DMS153 treated with DMSO at 0.1 percent for 48 hours (cell line): ENCODE results near the gene TRAF3.
"Not testable (repeated sequence)": the region's sequence is repeated elsewhere in the genome, so short reads cannot be mapped to it uniquely, and the experiment has no call there.

Source experiments
- DNase-seq: peaks from one replicate; lab custom pipeline; 2025; ENCODE audit not compliant: unreplicated experiment; lab: John Stamatoyannopoulos, UW

The TRAF3 gene

DNA sequence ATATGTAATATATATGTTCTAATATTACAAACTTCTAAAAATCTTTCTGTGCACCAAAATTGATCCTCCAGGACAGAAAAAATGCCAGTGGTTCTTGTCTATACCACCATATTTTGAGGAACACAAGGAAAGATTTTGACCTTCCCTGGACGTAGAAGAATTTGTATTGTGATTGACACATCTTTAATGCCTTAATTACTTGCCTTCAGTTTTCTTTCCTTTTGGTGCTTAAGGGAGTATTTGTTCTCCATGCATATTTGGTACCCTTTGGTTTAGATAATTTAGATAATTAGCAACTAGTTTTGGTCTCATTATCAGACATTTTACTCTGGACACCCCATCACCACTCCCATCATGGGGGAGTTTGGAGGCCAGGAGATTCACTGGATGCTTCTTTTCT is 27.6 kb downstream of the TRAF3 start:
- DNase-seq: no peak

DNA sequence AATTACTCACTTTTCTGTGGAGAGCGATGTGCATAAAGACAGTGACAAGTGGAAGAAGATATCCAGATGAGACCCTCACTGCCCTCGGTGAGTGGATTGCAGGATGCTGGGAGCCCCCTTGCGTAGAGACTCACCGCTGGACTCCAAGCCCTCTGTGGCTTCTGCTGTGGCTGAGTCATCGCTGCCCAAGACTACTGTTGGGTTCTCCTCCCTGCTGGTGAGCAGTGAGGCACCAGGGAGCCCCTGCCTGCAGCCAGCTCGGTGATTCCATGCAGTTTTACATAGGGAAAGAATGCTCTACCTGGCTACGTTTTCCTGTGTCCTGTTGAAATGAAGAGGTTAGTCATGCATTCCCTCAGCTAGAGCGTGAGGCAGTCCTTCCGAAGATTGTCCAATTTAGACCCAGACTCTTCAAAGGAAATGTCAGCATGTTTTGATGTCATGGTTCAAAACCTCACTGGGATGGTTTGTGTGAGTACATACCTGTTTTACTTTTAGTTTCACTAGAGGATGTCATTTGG is 28.2 kb downstream of the TRAF3 start:
- no peak for DNase-seq

DNA sequence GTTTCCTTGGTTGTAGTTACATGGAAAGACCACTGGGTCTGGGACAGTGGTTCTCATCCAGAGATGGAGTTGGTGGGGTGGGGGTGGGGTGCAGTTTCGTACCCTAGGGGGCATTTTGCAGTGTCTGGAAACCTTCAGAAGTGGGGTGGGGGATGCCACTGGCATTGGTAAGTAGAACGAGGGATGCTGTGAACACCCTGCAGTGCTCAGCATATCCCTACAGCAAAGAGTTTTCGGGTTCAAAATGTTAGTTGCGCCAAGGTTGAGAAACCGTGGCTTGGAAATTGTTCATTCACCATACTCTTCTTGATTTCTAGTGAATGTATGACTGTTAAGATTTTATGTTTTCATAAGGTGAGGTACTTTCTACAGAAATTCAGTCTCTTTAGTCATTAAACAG is 28.7 kb downstream of the TRAF3 start:
- no peak for DNase-seq

DNA sequence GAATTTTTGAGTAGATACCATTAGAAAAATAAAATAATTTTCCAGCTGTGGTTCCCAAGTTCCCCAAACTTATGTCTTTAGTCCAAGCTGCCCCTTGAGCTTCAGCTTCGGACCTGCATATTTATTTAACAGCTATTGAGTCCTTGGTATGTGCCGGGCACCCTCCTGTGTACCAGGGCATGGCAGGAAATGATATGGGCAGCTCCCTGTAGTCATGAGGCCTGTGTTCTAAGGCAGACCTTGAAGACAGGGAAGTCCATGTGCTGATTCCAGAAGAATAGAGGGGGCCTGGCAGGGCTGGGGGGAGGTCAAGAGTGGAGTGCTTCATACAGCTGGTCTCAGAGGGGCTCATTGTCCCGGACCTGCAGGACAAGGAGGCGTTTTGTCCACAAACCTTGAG is 29.2 kb downstream of the TRAF3 start:
- DNase-seq: no peak

DNA sequence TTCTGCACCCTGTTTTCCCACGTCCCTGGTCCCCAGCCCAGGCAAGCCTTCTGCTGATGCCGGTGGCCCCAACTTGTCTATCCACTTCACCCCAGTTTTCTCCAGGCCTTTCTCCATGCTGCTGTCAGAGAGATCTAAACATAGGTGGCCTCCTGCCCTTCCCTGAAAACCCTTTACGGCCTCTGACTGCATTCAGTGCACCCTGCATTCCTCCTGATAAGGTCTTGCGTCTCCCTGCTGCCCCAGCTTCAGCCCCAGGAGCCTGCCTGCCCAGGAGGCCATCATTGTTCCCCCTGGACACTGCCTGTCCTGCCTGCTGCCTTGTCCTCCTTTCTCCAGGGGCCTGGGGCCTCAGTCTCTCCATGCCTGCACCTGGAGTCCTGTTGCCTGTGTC is 29.8 kb downstream of the TRAF3 start:
- no peak for DNase-seq

DNA sequence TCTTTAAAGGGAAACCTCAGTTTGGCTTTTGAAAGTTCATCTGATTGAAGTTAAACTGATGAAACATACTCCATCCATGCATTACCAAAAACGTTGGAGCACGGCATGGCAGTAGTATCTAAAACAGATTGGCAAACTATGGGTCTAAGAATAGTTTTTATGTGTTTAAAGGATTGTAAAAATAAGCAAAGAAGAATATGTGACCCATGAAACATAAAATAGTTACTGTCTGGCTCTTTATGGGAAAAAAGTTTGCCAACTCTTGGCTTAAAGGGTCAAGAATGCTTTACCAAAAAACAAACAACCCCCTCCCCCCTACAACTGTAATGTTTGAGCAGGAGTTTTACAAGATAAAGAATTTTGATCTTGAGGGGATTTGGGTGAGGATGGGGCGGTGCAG is 32.6 kb downstream of the TRAF3 start:
- no peak for DNase-seq

DNA sequence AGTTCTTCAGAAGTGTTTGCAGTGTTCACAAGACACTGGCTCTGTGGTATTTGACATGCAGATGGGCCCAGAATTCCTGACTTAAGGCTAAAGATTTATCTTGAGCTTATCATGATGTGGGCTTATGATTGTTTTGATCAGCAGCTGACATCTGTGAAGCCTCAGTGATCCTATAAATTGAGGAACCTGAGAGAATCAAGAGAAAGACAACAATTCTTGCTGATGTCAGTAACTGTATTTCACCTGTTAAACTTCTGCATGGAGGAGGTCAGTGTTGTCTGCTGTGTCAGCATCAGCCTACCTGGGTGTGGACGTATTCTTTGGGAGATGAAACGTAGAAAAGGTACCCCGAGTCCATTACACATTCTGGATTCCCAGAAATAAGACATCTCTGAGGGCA is 33.3 kb downstream of the TRAF3 start:
- DNase-seq: no peak

DNA sequence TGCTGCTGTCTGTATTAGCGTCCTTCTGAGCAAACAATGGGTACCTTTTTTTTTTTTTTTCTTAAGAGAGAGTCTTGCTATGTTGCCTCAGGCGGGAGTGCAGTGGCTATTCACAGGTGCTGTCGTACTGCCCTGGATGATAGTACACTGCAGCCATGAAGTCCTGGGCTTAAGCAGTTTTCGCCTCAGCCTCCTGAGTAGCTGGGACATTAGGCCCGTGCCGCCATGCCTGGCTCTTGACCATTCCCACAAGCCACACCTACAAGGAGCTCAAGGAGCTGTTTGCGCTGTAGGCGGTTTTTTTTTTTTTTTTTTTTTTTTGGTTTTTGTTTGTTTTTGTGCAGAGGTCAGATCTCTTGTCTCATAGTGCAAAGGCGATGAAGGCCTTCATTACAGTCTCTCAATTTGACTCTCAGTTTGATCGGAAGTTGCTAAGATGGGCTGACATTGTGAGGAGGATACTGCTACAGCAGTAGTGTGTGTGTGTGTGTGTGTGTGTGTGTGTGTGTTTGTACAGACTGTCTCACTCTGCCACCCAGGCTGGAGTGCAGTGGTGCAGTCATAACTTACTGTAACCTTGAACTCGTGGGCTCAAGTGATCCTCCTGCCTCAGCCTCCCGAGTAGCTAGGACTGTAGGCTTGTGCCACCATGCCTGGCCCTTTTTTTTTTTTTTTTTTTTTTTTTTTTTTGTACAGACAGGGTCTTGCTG is 34.2 kb downstream of the TRAF3 start:
- DNase-seq: no peak

DNA sequence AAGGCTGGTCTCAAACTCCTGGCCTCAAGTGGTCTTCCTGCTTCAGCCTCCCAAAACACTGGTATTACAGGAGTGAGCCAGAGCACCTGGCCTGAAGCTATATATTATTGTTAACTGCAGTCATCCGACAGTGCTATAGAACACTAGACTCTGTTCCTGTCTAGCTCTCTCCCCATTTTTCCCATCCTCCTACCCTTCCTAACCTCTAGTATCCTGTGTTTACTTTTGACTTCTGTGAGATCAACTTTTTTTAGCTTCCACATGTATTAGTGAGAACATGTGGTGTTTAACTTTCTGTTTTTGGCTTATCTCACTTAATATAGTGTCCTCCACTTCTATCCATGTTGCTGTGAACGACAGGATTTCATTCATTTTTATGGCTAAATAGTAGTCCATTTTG is 34.7 kb downstream of the TRAF3 start:
- no peak for DNase-seq

DNA sequence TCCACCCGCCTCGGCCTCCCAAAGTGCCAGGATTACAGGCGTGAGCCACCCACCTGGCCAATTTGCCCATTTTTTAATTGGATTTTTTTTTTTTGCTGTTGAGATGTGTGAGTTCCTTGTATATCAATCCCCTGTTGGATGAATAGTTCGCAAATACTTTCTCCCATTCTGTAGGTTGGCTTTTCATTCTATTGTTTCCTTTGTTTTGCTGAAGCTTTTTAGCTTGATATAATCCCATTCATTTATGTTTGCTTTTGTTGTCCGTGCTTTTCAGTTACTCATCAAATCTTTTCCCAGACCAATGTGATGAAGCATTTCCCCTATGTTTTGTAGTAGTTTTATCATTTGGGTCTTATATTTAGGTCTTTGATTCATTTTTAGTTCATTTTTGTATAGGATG is 36.4 kb downstream of the TRAF3 start:
- no peak for DNase-seq

DNA sequence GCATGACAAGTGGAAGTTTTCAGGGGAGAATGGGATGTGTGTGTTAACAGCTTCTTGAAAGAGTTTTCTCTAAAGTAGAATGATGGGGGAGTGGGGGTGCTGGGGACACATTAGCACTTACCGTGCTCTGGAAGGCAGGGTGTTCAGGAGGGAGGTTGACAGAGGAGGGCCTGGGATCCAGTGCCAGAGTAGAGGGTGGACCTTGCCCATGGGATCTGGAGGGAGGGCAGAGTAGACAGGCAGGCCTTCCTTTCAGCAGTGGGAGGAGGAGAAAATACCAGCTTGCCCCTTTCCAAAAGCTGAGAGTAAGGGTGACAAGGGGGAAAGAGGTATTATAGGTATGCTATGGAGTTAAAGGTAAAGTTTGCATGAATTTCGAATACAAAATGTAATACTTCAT is 40.1 kb downstream of the TRAF3 start:
- DNase-seq: no peak

DNA sequence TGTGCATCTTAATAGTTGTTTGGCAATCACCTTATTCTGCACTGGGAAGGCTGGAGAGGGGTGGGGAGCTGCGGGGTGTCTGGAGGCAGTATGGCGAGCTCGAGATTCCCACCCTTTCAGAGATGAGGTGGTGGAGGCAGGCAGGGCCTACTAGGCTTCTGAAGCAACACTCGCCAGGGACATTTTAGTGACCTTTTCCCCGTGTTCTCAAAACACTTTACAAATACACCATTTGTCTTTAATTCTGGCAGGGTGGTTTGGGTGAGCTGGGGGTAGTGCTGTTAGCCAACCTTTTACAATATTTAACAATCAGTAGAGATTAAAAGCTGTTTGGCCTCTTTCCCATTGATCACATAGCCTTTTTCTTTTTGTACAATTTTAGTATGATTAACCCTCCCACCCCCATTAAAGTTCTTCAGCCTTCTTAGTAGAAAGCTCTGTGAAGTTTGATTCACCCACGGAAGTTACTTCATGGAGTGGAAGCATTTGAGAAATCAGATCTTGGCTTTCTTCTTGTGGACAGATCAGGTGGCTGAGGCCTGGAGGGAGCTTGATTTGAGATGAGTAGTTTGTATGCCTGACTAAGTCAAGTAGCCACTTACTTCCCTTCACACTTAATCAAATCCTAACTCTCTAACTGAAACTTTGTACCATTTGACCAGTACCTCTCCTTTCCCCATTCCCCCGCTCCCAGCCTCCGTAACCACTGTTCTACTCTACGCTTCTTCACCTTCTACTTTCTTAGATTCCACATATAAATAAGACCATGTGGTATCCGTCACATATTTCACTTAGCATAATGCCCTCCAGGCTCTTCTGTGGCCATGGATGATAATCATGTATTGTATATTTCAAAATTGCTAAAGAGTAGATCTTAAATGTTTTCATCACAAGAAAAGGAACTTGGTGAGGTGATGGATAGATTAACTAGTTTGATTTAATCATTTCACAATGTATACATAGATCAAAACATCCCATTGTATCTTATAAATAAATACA is 41.0 kb downstream of the TRAF3 start:
- DNase-seq: no peak

DNA sequence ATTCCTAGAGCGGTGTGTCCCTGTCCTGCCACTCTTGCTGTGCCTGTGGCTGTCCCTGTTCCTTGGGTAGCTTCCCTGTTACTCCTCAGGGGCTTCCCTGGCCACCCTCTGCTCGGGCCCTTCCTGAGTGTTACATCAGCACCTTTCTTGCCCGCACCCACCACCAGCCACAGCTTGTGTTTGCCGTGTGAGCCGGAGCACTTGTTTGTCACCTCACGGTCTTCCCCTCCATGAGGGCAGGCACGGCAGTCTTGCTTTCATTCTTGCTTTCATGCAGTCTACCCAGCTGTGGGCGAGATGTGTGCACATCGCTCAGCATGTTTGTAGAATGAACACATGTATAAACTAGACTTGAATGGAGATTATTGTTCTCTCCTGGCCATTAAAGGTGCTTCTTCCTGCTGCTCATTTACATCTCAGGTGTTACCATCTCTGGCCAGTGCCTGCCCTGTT is 42.0 kb downstream of the TRAF3 start:
- peak; percentile 24 for DNase-seq

DNA sequence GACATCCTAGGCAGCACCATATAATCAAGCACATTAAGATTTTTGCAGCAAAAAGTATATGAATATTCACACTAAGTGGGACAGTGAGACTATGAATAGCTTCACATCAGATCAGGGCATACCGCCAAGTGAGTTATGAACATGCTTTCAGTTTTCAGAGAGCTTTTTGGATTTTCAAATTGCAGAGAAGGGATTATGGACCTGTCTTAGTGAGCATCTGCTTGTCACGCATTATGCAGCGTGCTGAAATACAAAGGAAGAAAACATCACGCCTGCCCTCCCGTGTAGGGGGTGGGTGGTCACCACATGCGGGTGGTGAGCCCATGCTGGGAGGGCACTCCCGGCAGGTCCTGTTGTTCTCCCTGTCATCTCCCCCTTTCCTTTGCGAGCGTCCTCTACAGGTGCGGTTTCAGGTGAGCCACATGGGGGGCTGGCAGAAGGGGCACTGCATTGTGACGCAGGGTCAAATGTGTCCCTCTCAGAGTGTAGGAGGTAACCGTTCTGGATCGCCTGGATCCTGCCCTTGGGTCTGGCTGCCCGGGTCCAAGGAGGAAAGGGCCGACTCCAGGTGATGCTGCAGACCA is 42.6 kb downstream of the TRAF3 start:
- no peak for DNase-seq

DNA sequence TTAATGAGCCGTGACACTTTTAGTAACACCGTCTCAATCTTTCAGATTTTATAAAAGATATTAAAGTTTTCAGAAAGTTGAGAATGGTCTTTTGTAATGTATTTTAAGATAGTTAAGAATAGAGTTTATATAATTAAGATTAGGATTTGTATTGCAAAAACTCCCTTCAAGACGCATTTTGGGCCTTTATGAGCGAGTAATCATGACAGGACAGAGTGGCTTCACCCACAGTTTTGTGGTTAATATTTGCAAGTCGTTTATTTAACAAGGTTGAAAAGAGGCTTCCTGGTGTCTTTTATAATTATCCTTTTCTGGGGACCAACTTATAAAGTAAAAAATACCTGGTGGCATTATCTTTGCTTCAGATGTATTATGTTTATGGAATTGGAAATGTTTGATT is 44.0 kb downstream of the TRAF3 start:
- no peak for DNase-seq

DNA sequence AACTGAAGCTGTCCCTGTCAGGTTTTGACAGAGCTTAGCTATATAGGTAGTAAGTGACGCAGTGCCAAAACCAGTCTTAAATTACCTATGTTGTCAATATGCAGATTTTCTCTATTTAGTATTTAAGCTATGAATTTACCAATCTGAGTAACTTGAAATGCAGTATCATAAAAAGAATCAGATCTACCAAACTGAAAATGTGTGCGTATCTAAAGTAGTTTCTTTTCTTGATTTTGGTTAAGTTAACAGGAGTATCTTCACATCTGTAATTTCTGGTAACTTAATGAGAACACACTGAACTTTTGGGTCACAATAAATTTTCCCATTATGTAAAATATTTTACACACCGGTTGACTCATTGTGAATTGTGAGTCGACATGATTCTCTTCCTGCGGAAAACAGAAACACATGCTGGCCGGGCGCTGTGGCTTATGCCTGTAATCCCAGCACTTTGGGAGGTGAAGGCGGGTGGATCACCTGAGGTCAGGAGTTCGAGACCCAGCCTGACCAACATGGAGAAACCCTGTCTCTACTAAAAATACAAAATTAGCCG is 45.1 kb downstream of the TRAF3 start:
- no peak for DNase-seq

DNA sequence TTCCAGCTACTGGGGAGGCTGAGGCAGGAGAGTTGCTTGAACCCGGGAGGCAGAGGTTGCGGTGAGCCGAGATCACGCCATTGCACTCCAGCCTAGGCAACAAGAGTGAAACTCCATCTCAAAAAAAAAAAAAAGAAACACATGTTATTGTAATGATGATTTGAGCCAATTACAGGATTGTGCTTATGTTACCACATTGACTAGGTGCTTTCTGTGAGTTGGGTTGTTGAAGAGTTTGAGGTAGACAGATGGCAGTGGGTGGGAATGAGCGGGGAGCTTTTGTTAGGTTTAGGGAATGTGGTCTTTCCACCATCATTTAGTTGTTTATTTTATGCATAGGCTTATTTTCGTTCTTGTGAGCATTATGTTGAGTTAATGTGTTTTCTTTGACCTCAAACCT is 45.6 kb downstream of the TRAF3 start:
- not testable (repeated sequence) for DNase-seq

DNA sequence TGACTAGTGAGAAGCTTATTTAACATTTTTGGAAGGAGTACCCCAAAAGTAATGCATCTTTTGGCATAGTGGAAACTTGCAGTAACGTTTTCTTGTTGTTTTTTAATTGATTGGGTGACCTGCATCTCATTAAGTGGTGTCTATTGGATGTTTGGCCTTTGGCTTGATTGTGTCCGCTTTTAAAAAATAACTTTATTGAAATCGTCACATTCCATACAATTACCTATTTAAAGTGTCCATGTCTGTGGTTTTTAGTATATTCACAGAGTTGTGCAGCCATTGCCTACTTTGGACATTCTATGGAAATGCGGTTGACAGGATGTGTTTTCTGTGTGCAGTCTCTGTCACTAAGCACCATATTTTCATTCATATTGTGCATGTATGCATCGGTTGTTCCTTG is 46.3 kb downstream of the TRAF3 start:
- DNase-seq: no peak

DNA sequence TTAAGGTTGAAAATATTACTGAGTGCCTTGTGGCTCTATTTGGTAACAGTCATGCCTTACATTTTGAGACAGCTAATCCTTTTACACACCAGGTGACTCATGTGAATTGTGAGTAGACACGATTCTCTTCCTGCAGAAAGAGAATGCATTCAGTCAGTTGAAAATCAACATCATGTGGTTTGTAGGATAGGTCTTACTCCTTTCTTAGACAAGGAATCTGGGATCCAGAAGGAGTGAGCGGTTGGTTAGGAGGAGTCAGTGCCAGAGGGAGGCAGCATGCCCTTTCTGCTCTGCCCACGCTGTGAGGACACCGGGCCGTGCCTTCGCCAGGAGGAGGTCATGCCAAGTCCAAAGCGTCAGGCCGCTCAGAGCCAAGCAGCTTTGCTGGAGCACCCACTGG is 47.6 kb downstream of the TRAF3 start:
- DNase-seq: no peak

DNA sequence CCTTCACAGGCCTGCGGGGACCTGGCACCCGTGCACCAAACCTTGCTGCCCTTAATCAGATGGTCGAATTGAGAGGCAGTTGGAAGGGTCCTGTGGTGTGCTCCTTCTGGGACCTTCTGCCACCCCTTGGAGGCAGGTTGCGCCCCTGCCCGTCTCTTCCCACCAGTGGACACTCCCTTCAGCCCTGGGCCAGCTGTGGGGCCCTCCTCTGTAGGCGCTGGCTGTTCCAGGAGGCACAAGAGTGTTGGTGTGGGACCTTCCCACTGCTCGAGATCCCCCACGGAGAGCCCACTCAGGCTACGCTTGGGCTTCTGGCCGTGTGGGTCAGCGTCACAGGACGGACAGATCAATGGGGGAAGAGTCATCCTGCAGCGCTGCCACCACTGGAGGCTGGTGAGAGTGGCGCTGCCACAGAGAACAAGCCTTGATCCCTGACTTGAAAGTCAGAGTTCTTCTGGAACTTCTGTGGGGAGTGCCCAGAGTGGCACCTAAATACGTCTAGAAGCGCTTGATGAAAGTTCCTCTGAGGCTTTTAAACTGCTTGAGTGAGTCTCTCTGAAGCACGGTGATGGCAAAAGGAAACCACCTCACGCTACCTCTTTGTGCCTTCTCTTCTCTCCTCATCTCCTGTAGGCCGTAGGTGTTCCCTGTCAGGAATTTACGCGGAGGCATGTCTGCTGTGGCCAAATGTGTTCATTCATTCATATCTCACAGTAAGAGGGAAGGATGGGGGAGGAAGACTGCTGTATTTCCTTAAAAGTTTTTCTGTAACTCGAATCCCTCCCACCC is 48.3 kb downstream of the TRAF3 start:
- DNase-seq: no peak

DNA sequence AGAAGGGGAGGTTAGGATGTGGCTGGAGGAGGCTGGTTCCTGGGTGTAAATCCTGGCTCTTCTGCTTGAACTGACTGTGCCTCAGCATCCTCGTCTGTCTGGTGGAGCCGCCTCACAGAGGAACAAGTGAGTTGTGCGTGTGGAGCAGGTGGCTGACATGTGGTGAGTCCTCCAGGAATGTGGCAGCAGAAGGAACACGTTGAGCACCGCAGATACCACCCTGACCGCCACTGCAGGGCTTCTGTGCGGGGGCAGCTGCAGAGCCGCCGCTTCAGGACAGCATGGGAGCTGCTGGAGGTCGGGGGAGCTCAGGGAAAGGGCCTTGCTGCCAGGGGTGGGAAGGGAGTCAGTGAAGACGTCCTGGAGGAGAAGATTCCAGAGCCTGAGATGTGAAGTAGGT is 48.9 kb downstream of the TRAF3 start:
- DNase-seq: no peak
